HG03457 (cell line): ENCODE data around the gene NIPAL4.

Experiments used
- ATAC-seq: cut with Tn5 transposase; IDR thresholded peaks from one replicate; pipeline ENCODE4 v1.9.1; 2021; ENCODE audit warnings: moderate number of reproducible peaks; ENCODE audit not compliant: unreplicated experiment

The NIPAL4 gene

DNA sequence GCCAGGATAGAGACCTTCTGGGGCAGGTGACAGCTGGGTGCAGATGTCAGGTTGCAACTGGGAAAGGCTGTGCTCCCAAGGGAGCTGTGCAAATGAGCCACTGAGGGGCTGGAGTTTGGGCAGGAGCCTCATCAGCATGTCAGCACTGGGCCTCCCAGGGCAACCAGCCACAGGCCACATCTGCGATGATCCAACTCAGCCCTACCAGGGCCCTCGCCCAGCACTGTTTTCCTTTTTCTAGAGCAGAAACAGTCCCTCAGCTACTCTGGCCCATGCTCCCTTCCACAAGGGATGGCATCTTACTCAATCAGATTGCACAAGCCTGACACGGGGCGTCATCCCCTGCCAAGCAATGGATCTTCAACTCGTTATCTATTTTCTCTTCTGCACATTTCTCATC lies 24.8 kb downstream of the NIPAL4 start:
- ATAC-seq, result no peak

DNA sequence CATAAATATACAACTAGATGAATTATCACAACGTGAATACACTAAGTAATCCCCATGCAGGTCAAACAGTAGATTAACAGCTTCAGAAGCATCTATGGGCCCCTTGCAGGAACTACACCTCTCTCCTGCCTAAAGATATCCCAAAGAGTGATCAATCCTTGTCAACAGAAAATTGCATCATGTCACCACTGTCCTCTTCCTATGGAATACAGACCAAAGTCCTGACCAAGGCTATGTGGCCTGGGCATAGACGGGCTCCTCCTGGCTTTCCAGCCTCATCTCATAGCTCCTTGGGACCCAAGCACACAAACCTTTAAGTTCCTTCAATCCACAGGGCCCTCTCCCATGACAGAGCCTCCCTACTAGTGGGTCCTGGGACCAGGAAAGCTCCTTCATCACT lies 25.3 kb downstream of the NIPAL4 start:
- no peak for ATAC-seq

DNA sequence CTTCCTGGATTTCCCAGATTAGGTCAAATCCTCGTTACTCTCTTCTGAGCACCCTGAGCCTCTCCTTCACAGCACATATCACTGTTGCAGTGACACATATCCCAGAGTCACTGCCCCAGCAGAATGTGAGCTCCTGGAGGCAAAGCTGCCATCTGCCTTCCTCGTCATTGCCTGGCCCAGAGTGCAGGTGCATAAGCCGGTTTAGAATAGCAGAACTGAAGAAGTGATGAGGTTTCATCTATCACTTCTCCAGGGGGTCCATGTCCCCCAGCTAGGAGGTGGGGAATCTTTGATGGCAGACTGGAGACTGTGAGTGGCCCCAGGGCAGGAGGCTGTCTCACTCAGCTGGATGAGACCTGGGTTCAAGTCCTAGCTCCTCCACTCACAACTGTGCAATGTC lies 25.8 kb downstream of the NIPAL4 start:
- ATAC-seq, result no peak

DNA sequence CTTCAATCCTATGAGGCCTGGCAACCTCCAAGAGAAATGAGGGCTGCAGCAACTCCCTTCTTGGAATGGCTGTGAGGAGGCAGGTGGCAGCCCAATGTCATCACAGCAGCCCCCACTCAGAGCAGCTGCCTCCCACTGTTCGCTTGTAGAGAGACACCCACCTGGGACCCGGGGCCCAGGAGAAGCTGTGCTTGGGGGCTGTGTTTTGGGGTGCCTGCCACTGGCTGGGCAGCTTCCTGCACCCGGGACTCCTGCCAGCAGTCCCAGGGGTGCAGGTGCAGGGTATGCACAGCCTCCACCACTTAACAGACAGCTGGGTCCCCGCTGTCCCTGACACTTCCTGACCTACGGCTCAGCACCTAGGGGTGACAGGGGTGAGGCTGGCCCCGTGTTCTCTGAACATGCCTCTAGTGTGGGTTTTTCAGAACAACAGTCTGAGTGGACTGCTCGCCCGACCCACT lies 26.2 kb downstream of the NIPAL4 start:
- no peak for ATAC-seq

DNA sequence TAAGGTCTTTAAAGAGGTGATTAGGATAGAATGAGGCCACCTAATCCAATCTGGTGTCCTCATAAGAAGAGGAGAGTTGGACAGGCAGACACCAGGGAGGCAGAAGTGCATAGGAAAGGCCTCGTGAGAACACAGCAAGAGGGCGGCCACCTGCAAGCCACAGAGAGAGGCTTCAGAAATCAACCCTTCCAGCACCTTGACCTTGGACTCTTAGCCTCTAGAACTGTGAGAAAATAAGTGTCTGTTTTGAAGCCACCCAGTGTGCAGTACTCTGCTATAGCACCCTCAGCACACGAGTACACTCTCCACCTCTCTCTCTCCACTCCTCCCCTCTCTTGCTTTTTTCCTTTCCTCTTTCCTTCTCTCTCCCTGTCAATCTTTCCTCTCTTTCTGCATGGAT lies 26.8 kb downstream of the NIPAL4 start:
- ATAC-seq, result no peak

DNA sequence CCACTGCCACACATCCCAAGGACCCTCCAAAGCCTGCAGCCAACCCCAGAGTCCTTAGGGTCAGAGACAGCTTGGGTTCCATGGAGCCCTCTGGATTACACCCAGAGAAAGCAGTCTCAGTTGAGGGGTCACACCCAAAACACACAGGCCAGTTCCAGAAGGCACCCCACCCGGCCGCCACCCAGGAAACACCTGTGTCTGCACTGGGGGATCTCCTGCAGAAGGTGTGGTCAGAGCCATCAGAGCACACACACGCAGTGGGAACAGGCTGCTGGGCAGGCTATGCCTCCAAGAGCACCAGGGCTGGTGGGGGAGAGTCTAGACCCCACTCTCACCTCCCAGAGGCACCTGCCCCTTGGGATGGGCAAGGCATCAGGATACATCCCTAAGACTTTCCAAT lies 27.3 kb downstream of the NIPAL4 start:
- ATAC-seq, result no peak

DNA sequence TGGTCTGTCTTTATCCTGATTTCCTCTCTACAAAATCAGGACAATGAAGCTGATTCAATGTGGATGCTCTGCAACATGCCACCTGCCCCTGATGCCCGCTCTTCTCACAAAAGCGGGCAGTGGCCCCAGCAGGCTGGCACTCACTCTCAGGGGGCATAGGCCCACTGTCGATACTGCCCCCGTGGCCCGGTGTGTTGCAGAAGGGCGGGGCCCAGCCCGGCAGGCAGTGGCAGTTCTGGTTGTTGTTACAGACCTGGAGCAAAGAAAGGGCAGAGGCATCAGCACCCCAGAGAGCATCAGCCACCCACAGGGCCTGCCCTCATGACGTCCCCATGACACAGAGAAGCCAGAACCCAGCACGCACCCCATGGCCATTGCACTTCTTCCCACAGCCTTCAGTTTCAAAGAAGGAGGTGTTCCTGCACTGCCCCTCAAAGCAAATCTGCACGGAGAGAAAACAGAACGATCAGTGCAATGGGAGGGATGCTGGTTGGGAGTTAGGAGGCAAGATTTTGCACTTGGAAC lies 31.5 kb downstream of the NIPAL4 start:
- ATAC-seq, result no peak

DNA sequence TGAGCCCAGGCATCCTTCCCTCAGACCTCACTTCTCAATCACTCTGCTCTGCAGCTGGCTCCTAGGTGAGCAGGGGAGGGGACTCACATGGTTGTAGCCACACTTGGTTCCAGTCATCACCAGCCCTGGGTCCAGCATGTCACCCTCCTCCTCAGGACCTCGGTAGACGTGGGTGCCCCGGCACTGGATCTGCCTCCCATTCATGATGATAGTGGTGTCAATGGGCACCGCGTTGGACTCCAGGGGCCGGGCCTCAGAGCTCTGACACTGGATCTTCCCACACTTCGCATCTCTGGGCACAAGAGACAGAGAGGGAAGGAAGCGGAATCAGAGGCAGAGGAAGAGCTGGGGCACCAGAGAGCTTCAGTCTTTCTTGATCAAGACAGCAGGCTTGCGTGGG lies 32.9 kb downstream of the NIPAL4 start:
- ATAC-seq, result no peak

DNA sequence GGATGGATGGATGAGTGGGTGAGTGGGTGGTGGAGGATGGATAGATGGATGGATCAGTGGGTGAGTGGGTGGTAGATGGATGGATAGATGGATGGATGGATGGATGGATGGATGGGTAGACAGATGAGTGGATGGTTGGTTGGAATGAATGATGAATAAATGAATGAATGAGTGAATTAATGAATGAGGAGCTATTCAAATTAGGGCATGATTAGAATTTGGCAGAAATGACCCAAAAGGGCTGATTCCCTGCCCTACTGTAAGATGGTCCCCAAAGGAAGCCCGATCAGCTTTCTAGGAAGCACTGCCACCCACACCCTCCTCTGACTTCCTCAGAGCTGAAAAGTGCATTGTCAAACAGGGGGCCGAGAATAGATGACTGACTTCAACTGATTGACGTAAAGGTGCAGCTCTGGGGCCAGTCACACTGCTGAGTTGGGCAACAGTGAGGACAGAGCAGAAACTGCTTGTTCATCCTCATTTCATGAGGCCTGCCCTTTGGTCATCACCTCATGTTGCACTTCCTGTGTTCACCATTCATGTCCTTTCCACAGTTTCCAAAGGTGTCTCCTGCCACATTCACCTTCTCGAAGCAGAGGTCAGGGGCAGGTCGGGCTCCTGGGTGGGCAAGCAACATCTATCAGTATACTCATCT lies 34.3 kb downstream of the NIPAL4 start:
- no peak for ATAC-seq

DNA sequence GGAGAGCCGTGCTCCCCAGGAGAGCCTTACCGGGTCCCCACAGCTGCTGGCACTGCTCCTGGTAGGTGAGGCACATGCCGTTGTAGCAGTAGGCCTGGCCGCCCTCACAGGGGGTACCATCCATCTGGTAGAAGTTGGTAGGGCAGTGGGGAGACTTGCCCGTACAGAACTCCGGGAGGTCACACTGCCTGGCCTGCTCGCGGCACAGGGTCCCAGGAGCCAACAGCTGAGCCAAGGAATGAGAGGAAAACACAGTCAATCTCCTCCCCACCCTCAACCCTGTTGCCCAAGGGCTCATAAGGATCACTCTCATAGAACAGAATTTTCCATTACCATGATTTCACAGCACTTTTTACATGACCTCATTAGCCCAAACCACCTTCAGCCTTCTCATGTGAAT lies 36.9 kb downstream of the NIPAL4 start:
- no peak for ATAC-seq

DNA sequence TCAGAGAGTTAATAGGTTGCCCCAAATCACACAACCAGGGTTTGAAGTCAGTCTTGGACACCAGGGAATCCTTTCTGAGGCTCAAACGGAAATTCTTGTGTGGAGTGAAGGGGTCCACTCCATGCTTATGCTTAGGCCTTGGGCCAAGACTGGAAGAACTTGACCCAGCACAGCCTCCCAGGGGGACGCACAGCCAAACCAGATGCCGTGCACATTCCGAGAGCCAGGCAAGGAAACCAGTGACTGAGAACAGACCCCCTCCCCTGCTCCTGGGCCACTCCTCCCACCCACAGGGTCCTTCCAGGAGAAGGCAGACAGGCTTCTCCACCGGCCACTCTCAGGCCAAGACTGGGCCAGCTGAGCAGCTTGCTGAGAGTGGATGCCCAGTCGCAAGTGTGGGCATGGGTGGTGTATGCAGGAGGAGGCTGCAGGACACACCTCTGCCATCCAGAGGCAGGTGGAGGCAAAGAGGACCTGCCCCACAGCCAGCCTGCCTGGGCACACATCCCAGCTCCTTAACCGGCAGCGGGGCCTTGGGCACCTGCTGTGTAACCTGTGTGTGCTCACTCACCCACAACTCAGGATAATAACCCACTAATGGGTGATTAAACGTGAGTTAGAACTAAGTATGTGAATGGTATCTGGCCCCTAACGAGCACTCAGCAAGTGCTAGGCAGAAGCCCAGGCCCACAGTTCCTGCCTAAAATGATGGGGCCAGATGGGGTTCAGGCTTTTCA lies 38.0 kb downstream of the NIPAL4 start:
- no peak for ATAC-seq

DNA sequence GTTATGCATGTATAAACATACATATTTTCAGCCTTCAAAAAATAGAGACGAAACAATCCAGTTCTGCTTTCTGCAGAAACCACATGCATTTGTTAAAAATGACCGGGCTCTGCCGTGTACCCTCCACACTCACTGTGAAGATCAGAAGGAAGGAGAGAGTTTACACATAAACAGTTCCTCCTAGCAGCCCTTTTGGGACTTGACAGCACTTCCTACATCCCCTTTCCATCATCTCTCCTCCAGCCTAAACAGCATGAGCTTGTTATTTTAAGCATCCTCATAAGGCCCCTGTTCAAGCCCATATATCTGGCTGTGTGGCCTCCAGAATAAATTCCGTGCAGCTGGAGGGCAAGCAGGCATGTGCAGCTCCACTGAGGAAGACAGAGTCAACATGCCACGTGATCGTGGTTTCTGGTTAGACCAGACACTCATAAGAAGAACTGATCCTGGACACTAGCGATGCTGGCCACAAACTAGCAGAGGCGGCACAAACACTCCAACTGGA lies 42.2 kb downstream of the NIPAL4 start:
- peak; percentile 73 for ATAC-seq

DNA sequence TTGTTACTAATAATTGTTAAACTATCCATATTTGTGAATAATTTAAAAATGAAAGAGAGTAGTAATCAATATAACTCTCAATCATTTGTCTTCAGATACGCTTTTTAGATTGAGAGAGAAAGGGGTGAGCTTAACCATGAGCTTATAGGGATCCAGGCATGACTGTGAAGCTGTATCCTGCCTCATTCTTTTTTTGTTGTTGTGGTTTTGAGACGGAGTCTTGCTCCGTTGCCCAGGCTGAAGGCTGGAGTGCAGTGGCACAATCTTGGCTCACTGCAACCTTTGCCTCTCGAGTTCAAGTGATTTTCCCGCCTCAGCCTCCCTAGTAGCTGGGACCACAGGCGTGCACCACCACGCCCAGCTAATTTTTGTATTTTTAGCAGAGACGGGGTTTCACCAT lies 44.0 kb downstream of the NIPAL4 start:
- no peak for ATAC-seq

DNA sequence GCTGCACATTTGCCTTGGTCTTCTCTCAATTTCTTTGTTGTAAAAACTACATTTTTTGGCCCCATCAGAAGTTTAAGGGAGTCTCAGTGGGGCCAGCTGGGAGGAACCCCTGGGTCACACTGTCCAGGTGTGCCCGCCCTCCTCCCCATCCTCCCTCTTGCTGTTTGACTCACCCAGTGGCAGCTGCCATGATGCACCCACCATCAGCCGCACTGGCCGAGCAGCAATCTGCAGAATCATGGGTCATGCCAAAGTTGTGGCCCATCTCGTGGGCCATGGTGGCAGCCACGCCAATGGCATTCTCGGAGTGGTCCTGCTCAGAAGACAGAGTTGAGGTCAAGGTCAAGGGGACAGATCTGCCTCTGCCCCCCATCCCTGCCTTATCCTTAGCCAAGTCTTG lies 45.5 kb downstream of the NIPAL4 start:
- no peak for ATAC-seq

DNA sequence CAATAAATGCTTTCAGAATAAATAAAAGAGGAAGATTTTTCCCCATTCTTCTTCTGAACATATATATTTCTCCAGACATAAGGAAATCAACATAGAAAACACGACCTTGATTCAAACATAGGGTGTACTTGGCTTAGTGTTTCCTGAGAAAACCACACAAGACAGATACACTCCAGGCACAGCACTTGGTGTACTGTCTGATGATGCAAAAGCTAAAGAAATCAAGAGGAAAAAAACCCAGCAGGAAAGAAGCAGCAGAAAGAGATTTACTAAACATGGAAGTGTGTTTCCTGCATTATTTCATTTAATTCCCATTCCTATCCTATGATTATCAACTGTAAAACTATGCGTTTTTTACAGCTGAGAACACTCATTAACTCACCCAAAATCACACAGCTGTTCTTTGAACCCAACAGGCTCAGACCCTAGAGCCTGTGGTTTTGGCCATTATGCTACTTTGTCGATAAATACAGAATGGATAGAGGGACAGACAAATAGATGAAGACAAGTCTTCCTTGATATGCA lies 46.1 kb downstream of the NIPAL4 start:
- ATAC-seq, result no peak

DNA sequence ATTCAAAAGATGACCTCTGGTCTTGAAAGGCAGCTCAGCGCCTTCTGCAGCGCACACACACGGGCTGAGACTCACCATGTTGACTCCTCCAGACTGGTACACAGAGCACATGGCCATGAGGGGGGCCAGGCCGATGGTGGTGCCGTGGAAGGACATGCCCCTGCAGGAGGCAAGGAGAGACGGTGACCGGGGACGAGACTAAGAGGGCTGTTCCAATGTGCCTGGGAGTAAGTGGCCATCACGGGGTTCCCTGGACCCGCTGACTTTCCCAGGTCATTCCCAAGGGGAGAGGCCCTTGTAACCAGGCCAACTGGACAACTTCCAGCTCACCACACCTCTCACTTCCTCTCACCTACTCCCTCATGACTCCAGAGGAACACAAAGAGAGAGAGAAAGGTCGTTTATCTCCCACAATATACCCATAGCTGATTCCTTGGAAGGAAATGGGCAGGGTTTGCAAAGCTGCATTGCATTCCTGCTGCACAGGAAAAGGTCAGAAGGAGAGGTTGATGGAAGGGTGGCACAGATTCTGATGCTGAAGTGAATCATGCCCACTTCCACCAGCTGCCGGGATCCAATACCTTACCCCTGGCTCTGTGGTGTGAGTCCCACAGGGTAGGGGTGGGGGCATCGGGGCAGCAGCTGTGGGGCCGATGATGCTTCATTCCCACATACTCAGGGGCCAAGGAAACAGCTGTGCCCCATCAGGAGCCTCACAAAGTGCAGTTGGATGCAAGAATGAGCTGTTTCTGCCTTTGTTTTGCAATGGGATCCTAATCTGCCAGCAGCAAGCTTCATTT lies 47.2 kb downstream of the NIPAL4 start:
- no peak for ATAC-seq

DNA sequence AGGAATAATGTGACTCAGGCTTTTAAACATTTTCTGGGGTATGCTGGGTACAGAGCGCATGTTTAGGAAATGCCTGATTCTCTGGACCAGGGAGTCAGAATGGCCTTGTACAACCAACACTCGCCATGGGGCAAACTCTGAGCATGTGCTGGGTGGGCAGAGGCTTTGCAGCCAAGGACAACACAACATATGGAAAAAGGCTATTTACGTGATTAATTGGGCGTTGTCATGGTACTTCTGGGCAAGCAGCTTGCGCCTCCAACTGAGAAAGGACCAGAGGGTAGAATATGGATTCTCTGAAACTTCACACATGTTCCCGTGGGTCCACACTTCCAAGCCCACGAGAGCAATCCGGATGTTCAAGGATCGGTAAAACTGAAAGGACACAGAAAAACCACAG lies 49.1 kb downstream of the NIPAL4 start:
- ATAC-seq, result no peak

DNA sequence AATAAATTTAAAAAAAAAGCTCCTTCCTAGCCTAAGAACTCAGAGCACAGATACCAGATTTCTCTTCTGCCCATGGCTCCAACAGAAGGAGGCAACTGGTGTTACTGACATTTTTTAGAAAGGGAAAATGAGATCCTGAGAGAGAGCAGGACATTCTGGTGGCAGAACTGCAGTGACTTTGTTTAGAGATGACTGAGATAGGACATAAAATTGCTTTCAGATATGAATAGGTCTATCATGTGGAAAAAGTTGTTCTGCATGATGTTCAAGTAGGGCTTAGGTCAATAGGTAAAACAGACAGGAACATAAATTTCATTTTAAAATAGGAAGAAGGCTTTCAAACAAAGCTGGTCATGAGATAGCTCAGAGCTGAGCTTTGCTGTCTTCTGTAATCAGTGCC lies 49.6 kb downstream of the NIPAL4 start:
- ATAC-seq, result no peak

DNA sequence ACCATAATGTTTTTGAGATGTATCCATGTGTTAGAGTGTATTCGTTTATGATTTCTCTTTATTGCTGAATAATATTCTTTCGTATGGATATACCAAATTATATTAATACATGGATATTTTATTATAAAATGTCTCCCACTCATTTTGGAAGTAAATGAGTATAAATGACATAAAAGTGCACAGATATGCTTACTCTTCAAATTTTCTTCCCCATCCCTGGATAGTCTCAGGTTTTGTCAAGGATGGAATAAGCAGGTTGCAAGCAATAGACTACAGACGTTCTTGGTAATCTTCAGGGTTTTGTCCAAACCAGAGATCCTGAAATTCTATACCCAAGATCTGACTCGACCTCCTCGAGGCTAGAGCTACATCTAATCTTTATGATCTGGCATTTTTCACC lies 50.7 kb downstream of the NIPAL4 start:
- ATAC-seq, result no peak

DNA sequence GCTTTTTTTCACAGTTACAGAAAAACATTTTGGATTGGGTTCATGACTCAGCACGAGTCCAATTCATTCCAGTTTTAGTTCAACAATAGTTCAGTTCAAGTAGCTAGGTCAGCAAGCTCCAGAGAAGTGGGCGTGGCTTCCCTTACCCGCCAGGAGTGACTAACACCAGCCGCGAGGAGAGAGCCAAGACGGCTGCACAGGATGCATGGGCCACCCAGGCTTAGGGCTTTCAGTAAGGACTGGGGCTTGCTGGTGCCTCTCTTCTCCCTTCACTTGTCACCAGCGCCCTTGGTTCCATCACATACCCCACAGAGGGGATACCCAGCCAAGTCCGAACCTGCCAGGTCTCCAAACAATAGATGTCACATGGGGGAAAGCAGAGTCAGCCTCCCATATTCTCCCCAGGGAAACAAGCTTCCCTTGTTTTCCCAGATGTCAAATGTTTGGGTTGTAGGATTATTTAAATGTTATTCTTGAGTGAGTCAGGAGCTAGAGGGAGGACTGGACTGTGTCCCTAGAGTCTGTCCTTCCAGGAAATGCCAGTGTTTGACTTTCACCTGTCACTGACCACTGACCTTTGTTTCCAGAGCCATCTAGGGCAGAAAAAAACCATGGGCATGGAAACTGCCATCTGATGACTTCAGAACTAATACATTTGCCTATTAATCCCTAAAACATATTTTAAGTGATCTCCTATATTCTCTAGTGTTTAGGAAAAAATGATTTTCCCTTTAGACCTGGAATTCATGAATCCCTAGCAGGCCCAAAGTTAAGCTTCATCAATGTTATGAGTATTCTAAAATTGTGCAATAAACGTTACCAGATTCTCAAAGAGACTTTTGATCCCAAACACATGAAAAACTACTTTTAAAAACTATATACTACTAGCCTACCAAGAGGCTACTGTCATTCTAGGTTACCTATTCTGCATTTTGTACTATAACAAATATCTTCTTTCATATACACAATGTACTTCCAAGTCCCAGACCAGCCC lies 51.9 kb downstream of the NIPAL4 start:
- ATAC-seq, result no peak
